ENCODE measurements around the gene KDM4B.
"Not testable (repeated sequence)": the region's sequence is repeated elsewhere in the genome, so short reads cannot be mapped to it uniquely, and the experiment has no call there.

KDM4B gene

GRCh38 chr19:4968462-4969291 lies at the start of gene KDM4B:
Gene KDM4B (plus strand): TSS chr19:4969113. CDS start chr19:5032891, 63,778 bp downstream.
- DNase-seq = peak; percentile 96

GRCh38 chr19:4922530-4923275 lies 46.2 kb upstream of the KDM4B start:
- no peak for DNase-seq

DNA sequence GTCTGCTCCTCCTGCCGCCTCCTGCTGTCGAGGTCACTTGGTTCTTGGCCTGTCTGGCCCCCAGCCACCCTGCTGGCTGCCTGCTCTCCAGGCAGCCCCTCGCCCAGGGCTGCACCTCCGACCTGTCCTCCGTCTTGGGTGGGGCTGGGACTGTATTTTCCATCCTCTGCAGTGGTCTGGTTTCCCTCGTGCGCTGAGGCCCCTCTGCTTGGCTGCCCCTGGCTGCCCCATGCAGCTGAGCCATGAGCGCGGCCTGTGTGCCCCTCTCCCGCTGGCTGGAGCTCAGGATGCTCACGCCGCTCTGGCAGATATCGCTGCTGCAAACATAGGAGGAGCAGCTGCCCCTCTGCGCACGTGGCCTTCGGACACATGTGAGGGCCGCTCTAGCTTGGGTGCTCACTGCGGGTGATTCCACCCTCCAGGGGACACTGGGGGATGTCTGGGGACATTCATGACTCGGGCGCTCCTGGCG lies 45.6 kb upstream of the KDM4B start:
- no peak for DNase-seq

- DNase-seq = no peak
These were observed 39.7 kb upstream of the KDM4B start for GRCh38 chr19:4929186-4929585.

GRCh38 chr19:4930664-4931063 lies 38.2 kb upstream of the KDM4B start:
- no peak for DNase-seq

DNA sequence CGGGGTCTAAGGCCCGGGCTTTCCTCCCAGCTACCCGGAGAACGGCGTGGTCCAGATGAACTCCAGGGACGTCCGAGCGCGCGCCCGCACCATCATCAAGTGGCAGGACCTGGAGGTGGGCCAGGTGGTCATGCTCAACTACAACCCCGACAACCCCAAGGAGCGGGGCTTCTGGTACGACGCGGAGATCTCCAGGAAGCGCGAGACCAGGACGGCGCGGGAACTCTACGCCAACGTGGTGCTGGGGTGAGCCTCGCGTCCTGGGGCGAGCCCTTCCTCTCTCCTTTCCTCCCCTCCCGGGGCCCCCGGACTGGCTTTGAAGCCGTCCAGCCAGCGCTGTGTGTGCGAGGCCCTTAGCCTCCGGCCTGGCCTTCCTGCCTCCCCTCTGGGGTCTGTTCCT lies 36.2 kb upstream of the KDM4B start:
- DNase-seq = no peak

DNA sequence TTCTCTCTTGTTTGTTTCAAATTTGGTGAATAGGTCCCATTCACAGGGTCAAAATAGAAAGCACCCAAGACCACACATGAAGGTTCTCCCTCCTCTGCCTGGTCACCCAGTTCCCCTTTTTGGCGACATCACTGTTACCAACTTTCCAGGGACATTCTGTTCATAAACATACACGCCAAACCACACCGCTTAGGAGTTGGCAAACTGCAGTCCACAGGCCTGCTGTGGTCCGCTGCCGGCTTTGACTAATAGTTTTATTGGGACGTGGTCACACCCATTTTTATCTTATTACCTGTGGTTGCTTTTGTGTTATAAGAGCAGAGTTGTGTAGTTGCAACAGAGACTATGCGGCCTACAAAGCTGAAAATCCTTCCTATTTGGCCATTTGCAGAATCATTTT lies 35.4 kb upstream of the KDM4B start:
- DNase-seq = no peak

GRCh38 chr19:4935444-4935843 lies 33.5 kb upstream of the KDM4B start:
- no peak for DNase-seq

- DNase-seq = no peak
These were observed 31.9 kb upstream of the KDM4B start for GRCh38 chr19:4937060-4937459.

DNA sequence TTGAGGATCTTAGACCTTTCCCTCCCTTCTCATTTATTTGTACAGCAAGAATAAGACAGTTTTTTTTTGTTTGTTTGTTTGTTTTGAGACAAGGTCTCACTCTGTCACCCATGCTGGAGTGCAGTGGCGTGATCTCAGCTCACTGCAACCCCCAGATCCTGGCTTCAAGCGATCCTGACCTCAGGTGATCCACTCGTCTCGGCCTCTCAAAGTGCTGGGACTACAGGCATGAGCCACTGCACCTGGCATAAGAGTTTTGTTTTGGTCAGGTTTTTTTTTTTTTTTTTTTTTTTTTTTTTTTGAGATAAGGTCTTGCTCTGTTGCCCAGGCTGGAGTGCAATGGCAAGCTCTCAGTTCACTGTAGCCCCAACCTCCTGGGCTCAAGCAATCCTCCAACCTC lies 30.5 kb upstream of the KDM4B start:
- DNase-seq = not testable (repeated sequence)

- DNase-seq = no peak
These were observed 29.4 kb upstream of the KDM4B start for GRCh38 chr19:4939466-4939865.

- DNase-seq = not testable (repeated sequence)
These were observed 27.2 kb upstream of the KDM4B start for GRCh38 chr19:4941638-4942169.

DNA sequence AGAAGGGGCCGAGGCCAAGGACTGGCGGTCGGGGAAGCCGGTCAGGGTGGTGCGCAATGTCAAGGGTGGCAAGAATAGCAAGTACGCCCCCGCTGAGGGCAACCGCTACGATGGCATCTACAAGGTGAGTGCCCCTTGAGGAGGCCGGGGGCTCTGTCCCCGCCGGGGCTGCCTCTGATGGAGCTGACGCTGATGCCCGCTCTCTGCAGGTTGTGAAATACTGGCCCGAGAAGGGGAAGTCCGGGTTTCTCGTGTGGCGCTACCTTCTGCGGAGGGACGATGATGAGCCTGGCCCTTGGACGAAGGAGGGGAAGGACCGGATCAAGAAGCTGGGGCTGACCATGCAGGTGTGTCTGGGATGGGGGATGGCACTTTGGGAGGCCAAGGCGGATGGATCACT lies 18.3 kb upstream of the KDM4B start:
- not testable (repeated sequence) for DNase-seq

DNA sequence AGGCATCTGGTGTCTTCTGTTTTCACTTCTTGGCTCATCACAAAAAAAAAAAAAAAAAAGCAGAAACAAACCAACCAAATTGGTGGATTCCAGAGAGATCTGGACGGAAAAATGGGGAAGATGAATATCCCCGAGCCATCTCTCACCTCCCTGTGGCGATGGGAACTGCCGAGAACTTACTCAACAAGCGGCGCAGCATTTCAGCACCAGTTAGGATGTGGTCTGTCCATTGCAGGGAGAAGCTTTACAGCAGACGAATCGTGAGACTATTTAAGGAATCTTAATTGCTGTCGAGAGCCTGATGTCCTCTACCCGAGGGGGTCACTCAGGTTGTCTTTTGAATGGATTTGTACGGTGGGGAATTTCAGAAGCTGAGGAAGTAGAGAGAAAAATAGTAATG lies 17.3 kb upstream of the KDM4B start:
- no peak for DNase-seq

DNA sequence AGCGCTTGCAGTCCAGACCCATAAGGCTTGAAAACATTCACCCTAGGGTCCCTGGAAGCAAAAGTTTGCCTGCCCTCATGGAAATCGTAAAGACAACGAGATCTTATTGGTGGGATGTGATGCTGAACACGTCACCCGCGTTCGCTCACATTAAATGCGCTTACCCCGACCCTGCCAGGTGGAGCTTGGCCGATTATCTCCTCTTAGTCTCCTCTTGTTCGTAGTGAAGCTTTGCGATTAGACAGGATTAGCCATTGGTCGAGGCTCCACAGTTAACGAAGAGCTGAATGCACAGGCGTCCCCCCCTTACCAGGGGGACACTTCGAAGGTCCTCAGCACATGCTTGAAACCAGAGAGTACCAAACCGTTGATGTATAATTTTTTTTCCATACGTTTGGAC lies 16.0 kb upstream of the KDM4B start:
- no peak for DNase-seq

DNA sequence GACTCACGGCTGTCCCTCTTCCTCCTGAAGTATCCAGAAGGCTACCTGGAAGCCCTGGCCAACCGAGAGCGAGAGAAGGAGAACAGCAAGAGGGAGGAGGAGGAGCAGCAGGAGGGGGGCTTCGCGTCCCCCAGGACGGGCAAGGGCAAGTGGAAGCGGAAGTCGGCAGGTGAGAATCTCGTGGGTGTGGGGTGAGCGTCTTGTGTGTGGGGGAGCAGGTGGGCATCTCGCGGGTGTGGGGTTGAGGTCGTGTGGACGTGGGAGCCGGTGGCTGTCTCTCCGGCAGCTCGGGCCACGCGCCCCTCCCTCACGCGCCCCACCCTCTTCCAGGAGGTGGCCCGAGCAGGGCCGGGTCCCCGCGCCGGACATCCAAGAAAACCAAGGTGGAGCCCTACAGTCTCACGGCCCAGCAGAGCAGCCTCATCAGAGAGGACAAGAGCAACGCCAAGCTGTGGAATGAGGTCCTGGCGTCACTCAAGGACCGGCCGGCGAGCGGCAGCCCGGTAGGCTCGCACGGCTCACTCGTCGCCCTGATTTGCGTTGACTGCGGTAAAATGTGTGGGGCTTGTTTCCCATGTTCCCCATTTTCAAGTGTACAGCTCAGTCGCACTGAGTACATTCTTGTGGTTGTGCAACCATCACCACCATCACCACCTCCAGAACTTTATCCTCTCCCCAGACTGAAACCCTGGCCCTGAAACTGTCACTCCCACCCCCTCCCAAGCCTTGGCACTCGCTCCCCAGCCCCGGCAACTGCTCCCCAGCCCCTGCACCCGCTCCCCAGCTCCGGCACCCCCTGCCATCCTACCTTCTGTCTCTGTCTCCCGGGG lies 14.4 kb upstream of the KDM4B start:
- not testable (repeated sequence) for DNase-seq

DNA sequence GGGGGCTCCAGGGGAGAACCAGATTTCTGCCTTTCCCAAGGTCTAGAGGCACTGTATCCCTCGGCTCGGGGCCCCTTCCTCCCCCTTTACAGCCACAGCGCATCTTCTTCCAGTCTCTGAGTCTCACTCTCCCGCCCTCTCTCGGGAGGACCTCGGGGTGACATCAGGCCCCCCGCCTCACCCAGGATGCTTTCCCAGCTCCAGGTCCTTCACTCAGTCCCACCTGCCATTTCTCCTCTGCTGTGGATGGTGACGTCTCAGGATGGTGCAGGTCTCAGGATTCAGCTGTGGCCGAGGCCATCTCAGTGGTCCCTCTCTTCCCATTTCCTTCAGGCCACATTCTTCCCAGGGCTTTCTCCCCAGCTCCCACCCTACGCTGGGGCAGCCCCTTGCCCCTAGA lies 13.6 kb upstream of the KDM4B start:
- DNase-seq = no peak

DNA sequence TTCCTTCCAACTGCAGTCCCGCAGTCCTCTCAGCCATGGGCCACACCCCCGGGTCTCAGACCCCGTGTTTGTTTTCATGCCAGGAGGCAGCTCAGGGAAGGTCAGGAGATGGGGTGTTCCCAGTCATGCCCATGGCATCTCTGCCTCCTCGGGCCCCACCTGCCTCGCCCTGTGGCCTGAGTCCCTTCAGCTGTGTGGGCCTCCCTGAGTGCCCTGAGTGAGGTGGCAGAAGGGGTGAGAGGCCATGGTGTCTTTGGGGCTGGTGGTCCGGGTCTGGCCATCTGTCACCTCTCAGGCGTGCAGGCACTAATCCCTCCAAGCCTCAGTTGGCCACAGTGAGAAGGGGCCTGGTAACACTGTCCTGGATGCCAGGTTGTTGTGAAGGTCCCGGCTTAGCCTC lies 10.9 kb upstream of the KDM4B start:
- no peak for DNase-seq

- no peak for DNase-seq
These were observed 6.8 kb upstream of the KDM4B start for GRCh38 chr19:4962085-4962619.

DNA sequence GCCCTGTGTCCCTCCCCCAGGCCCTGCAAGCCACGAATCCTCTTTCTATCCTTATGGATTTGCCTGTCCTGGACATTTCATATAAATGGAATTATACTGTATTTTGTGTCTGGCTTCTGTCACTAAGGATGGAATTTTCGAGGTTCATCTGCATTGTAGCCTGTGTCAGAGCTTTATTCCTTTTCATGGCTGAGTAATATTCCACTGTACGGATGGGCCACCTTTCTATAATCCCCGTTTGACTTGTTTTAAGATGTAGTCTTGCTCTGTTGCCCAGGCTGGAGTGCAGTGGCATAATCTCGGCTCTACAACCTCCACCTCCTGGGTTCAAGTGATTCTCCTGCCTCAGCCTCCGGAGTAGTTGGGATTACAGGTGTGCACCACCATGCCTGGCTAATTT lies 3.9 kb upstream of the KDM4B start:
- DNase-seq = no peak

DNA sequence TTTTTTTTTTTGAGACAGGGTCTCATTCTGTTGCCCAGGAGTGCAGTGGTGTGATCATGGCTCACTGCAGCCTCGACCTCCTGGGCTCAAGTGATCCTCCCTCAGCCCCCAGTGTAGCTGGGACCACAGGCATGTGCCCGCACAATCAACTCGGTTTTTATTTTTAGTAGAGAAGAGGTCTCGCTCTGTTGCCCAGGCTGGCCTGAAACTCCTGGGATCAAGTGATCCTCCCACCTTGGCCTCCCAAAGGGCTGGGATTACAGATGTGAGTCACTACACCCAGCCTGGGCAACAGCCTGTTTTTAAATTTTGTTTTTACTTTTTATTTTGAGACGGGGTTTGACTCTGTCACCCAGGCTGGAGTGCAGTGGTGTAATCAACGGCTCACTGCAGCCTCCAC lies 2.3 kb upstream of the KDM4B start:
- DNase-seq = no peak

- no peak for DNase-seq
These were observed 1.0 kb upstream of the KDM4B start for GRCh38 chr19:4967738-4968461.
